NB4 (cell line): ENCODE results near the gene C4orf50.

Source experiments
- MYC ChIP-seq: IDR thresholded peaks from 2 replicates; pipeline ENCODE4 v1.6.1; 2011; ENCODE audit warnings: low read depth, low read length
- POLR2A ChIP-seq: IDR thresholded peaks from 2 replicates; pipeline ENCODE4 v1.6.1; 2011; ENCODE audit warnings: mild to moderate bottlenecking; ENCODE audit not compliant: insufficient read length; ENCODE audit errors: extremely low read depth
- TF ChIP-seq, protein P1 (sequence below): IDR thresholded peaks from one replicate; pipeline ENCODE4 v1.5.1; 2012; ENCODE audit warnings: low read depth, low read length

DNA sequence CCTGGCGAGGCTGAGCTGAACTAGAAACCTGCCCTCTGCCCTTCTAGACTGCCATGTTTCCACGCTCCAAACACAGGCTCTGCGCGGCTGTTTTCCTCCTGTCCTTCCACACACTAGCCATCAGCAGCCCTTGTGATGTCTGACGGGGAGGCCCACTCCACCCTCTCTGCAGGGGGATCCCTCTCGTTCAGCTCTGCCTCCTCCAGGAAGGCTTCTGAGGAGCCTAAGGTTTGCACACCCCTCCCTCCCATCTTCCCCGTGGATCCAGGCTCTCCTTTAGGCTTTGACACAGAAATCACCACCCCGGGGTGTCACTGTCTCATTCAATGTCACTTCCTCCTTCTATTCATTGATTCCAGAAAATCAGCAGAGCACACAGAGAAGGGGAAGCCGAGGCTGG is 86.7 kb downstream of the C4orf50 start:
- TF ChIP-seq, protein P1, sequence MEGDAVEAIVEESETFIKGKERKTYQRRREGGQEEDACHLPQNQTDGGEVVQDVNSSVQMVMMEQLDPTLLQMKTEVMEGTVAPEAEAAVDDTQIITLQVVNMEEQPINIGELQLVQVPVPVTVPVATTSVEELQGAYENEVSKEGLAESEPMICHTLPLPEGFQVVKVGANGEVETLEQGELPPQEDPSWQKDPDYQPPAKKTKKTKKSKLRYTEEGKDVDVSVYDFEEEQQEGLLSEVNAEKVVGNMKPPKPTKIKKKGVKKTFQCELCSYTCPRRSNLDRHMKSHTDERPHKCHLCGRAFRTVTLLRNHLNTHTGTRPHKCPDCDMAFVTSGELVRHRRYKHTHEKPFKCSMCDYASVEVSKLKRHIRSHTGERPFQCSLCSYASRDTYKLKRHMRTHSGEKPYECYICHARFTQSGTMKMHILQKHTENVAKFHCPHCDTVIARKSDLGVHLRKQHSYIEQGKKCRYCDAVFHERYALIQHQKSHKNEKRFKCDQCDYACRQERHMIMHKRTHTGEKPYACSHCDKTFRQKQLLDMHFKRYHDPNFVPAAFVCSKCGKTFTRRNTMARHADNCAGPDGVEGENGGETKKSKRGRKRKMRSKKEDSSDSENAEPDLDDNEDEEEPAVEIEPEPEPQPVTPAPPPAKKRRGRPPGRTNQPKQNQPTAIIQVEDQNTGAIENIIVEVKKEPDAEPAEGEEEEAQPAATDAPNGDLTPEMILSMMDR = no peak
- TF ChIP-seq MYC = no peak
- TF ChIP-seq POLR2A = no peak
